Adrenal gland (tissue), 19 donors: ENCODE data around the gene PCDHGA2. TPM values are rescaled to one million over a fixed set of nuclear protein-coding genes. Genes with fewer than 3 reads are reported as not detected.

ENCODE experiments used
- DNase-seq, 7 donors: peaks; one replicate each; pipeline ENCODE4 v3.0.0-alpha.2; 2019 to 2020
- H3K27ac ChIP-seq, 5 donors: fragments of 200-600 bp; sonication (generic) in 4 of 5; 1 replicate in 3 of 5; 2 replicates in 2 of 5; pipeline versions ENCODE4 v1.5.1 to v1.8.0; 2016 to 2020; ENCODE audit warnings: mild to moderate bottlenecking in 1 of 5
- H3K27me3 ChIP-seq: fragments of 200-600 bp; 2 replicates; pipeline ENCODE4 v1.8.0; 2021
- H3K36me3 ChIP-seq, 2 donors: fragments of 200-600 bp; replicated peaks in 1 of 2; 1 replicate in 1 of 2; 2 replicates in 1 of 2; pipeline versions ENCODE4 v1.5.1 to v1.8.0; 2018 to 2022
- H3K4me1 ChIP-seq, 2 donors: fragments of 200-600 bp; replicated peaks in 1 of 2; 1 replicate in 1 of 2; 2 replicates in 1 of 2; pipeline versions ENCODE4 v1.5.1 to v1.8.0; 2018 to 2021
- H3K4me3 ChIP-seq, 4 donors: fragments of 200-600 bp; sonication (generic) in 3 of 4; one replicate each; pipeline ENCODE4 v1.5.1; 2016 to 2018
- H3K9me3 ChIP-seq, 3 donors: fragments of 200-600 bp; sonication (generic) in 1 of 3; replicated peaks in 1 of 3; 1 replicate in 2 of 3; 2 replicates in 1 of 3; pipeline versions ENCODE4 v1.5.1 to v1.8.0; 2016 to 2021
- POLR2A ChIP-seq, 2 donors: fragments of 450-650 bp; IDR thresholded peaks; one replicate each; pipeline ENCODE4 v1.6.1; 2017; ENCODE audit warnings: antibody characterized with exemption in 2 of 2, mild to moderate bottlenecking in 2 of 2, moderate library complexity in 1 of 2
- WGBS, 4 donors: extraction: QIAGEN DNeasy Blood & Tissue Kit in 2 of 4; methylation state at CpG; one replicate each; pipeline versions ENCODE4 v1.1.5 to v1.1.7; 2013 to 2017; 5-methylcytosine and 5-hydroxymethylcytosine counted together
- intact Hi-C, 2 donors: fragments of 100-400 bp; cut with DNase I; formaldehyde crosslinking; loops; one replicate each; pipeline versions ENCODE4 v1.14.1 to v1.15.0; 2022 to 2023
- long read RNA-seq, 10 donors: library from polyadenylated mRNA in 3 of 10; unstranded in 2 of 10; stranded (forward) in 1 of 10; transcript quantifications; one replicate each; pipeline ENCODE4 v2.0.0 and lab custom pipeline, GENCODE V29; 2021 to 2026
- polyA plus RNA-seq, 3 donors: library from polyadenylated mRNA; stranded (reverse); fragments of 200-250 nt in 2 of 3; fragments of 350-450 nt in 1 of 3; fragmentation: Illumina TruSeq in 1 of 3; extraction: RNeasy Lipid Tissue Mini Kit (QIAGEN cat#74804) in 1 of 3; gene quantifications; one replicate each; pipeline ENCODE4 v1.2.3, GENCODE V29; 2013 to 2014
- total RNA-seq, 9 donors: library from RNA; depleted of rRNA in 4 of 9; stranded (reverse); fragments of >200 nt in 4 of 9; fragments of 120-200 nt in 1 of 9; fragmentation: NEBNext Ultra II Directional in 1 of 9; extraction: Animal tissue kit (Norgen Biotek cat#: 25700) in 1 of 9; gene quantifications; one replicate each; pipeline versions ENCODE4 v1.1.0 to v1.2.4, GENCODE V29; 2013 to 2023
- TF ChIP-seq, protein P1 (sequence below), 6 experiments: fragments of 450-650 bp in 4 of 6; fragments of 200-600 bp in 2 of 6; sonication (generic) in 1 of 6; IDR thresholded peaks; 1 replicate in 5 of 6; 2 replicates in 1 of 6; pipeline versions ENCODE4 v1.5.1 to v1.8.0; 2016 to 2021; ENCODE audit warnings: antibody characterized with exemption in 6 of 6, mild to moderate bottlenecking in 2 of 6, moderate library complexity in 1 of 6
- donor health status: healthy with polysubstance abuse.
- donor health status: Bipolar disorder and iron deficiency.
- donor health status: DM: yes; HTN: yes; CAD: no.
- donor health status: DM: no; HTN: no; CAD: no.
- donor health status: DM: no; HTN: no; CAD: no.
- donor health status: DM: yes; HTN: yes; CAD: no.

PCDHGA2 gene
- total RNA-seq (1 to 10 TPM in 8 of 9 donors, under 1 TPM in 1; 0.91 to 6.1 (median 2.6) TPM), polyA plus RNA-seq (1 to 10 TPM in 1 of 3 donors, under 1 TPM in 2; 0.27 to 2.1 (median 0.56) TPM)
- long read RNA-seq, donor 1: 0 reads
- long read RNA-seq, donor 2: 0 reads
- long read RNA-seq, donor 3: 0 reads
- long read RNA-seq, donor 4: 0 reads
- long read RNA-seq, donor 5, partial matches to known transcripts: 27 of 27 reads
- long read RNA-seq, donor 5, other reads (novel, unspliced or antisense): 0 of 27 reads
- long read RNA-seq, donor 6: 0 reads
- long read RNA-seq, donor 7: 0 reads
- long read RNA-seq, donor 8, full-length matches to known transcripts: 1 of 1 reads
- long read RNA-seq, donor 8, partial matches to known transcripts: 0 of 1 reads
- long read RNA-seq, donor 8, other reads (novel, unspliced or antisense): 0 of 1 reads
- long read RNA-seq, donor 9: 0 reads
- long read RNA-seq, donor 10: 0 reads

DNA sequence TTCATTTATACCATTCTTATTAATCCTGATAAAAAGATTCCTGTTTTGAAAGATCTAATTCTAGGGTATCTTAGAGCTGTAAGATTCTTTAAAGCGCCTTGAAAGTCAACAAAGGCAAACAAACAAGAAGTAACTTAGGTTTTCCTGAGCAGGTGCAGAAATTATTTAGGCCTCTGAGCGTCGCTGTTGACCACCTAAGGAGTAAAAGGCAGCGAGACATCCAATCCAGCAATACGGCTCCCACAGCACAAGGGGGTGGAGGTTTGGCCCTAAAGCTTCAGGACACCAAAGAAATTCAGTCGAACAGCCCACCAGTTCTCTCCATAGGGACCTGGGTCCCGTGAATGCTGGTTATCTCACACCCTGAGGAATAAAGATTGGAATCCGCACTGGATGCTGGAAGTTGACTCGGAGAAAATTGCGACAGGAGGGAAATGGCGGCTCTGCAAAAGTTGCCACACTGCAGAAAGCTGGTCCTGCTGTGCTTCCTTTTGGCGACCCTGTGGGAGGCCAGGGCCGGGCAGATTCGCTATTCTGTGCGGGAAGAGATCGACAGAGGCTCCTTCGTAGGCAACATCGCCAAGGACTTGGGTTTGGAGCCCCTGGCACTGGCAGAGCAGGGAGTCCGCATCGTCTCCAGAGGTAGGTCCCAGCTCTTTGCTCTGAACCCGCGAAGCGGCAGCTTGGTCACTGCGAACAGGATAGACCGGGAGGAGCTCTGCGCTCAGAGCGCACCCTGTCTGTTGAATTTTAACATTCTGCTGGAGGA is at the start of gene PCDHGA2:
TSS of gene PCDHGA2 (plus strand) at position 223 of the 769 bp plus-strand sequence.
- Histone ChIP-seq H3K4me3 (peak within 1 kb of the TSS in 1 of 4 donors; percentile 9), H3K36me3 (no peaks in the 10 kb centered on the region), H3K4me1 (no peaks in the 10 kb centered on the region), H3K27me3 (no peaks in the 10 kb centered on the region), H3K9me3 (peaks cover 0 to 10% (median 0%) of the 10 kb centered on the region in 3 donors), H3K27ac (no peak within 1 kb of the TSS)
- TF ChIP-seq POLR2A (IDR thresholded peaks at IDR 0.05): no peak
- TF ChIP-seq, protein P1, sequence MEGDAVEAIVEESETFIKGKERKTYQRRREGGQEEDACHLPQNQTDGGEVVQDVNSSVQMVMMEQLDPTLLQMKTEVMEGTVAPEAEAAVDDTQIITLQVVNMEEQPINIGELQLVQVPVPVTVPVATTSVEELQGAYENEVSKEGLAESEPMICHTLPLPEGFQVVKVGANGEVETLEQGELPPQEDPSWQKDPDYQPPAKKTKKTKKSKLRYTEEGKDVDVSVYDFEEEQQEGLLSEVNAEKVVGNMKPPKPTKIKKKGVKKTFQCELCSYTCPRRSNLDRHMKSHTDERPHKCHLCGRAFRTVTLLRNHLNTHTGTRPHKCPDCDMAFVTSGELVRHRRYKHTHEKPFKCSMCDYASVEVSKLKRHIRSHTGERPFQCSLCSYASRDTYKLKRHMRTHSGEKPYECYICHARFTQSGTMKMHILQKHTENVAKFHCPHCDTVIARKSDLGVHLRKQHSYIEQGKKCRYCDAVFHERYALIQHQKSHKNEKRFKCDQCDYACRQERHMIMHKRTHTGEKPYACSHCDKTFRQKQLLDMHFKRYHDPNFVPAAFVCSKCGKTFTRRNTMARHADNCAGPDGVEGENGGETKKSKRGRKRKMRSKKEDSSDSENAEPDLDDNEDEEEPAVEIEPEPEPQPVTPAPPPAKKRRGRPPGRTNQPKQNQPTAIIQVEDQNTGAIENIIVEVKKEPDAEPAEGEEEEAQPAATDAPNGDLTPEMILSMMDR (IDR thresholded peaks at IDR 0.05): peak in 3 of 6 experiments; percentile 30 to 43 (median 37)
- no peak for DNase-seq
- 7 to 17% (median 10%) methylated on average over 10 to 27 of the region's 27 CpGs for WGBS, 4 donors
- intact Hi-C loops: no loop called here

DNA sequence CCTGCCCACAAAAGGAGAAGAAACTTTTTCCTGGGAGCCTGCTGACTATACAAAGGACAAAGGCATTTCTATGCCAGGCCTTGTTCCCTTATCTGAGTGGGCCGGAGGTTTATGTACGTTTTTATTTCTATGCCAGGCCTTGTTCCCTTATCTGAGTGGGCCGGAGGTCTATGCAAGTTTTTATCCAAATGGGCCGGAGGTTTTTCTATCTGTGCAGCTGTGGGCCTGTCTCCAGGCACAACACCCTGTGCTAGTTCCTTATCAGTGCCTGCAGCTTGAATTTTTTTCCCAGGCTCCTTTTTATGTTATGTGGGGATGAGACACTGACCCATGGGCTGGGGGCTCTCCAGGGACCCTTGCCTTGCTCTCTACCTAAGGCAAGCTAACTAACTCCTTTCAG is 40.2 kb upstream of the PCDHGA2 start:
- Histone ChIP-seq H3K4me3 (no peak overlapping the region), H3K36me3 (no peaks in the 10 kb centered on the region), H3K27ac (no peak overlapping the region), H3K27me3 (no peaks in the 10 kb centered on the region), H3K9me3 (peaks cover 0 to 32% (median 6%) of the 10 kb centered on the region in 3 donors), H3K4me1 (no peaks in the 10 kb centered on the region)
- no peak for DNase-seq
- intact Hi-C loops: no loop called here
- 66 to 78% (median 75%) methylated on average over 4 of the region's 4 CpGs for WGBS, 4 donors
- no peak for TF ChIP-seq POLR2A (IDR thresholded peaks at IDR 0.05)
- TF ChIP-seq, protein P1 (IDR thresholded peaks at IDR 0.05): no peak

DNA sequence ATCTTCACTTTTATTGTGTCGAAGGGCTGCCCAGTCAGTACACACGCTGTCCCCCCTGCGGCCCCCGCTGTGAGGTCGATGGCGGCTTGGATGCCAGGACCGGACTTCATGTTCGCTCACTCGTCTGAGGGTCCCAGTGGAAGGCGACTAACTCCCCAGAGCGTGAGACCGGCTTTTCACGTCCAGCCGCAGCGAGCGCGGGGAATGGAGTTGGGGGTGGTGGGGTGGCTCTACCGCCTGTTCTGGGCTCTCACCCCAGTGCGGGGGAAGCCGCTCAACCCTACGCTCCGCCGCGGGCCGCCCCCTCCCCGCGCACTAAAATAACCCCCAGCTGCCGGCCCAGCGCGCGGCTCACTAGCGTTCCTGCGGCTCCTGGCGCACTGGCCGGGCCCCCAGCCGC is 34.8 kb upstream of the PCDHGA2 start, which contains the start of gene SLC25A2:
TSS of gene SLC25A2 (minus strand) at position 294 of the 400 bp plus-strand sequence. CDS start at position 110, 184 bp downstream.
- Histone ChIP-seq H3K36me3 (no peaks in the 10 kb centered on the region), H3K9me3 (peaks cover 0 to 72% (median 6%) of the 10 kb centered on the region in 3 donors), H3K27me3 (no peaks in the 10 kb centered on the region), H3K27ac (no peak within 1 kb of the TSS), H3K4me3 (no peak within 1 kb of the TSS), H3K4me1 (no peaks in the 10 kb centered on the region)
- intact Hi-C loops: no loop called here
- TF ChIP-seq, protein P1 (IDR thresholded peaks at IDR 0.05): no peak
- no peak for TF ChIP-seq POLR2A (IDR thresholded peaks at IDR 0.05)
- DNase-seq: no peak
- WGBS, 4 donors: 34 to 60% (median 48%) methylated on average over 2 to 36 of the region's 36 CpGs

DNA sequence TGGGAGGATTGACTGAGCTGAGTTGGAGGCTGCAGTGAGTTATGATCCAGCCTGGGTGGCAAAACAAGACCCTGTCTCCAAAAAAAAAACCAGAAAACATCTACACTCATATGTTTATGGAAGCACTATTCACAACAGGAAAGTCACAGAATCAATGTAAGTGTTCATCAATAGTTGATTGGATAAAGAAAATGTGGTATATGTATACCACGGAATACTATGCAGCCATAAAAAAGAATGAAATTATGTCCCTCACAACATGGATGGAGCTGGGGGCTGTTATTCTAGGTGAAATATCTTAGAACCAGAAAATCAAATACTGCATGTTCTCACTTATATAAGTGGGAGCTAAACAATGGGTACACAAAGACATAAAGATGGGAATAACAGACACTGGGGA is 31.9 kb upstream of the PCDHGA2 start:
- intact Hi-C loops: no loop called here
- no peaks in the 10 kb centered on the region for H3K4me1 ChIP-seq
- no peak overlapping the region for H3K27ac ChIP-seq
- no peak for DNase-seq
- TF ChIP-seq, protein P1 (IDR thresholded peaks at IDR 0.05): no peak
- TF ChIP-seq POLR2A (IDR thresholded peaks at IDR 0.05): no peak
- H3K4me3 ChIP-seq: no peak overlapping the region
- H3K27me3 ChIP-seq: no peaks in the 10 kb centered on the region
- H3K9me3 ChIP-seq: peaks cover 0 to 90% (median 0%) of the 10 kb centered on the region in 3 donors
- 91 to 100% (median 97%) methylated on average over 1 of the region's 1 CpG for WGBS, 4 donors
- H3K36me3 ChIP-seq: no peaks in the 10 kb centered on the region
